DND-41 (cell line): ENCODE data around the gene GABBR2.

Experiments used
- CTCF ChIP-seq: IDR thresholded peaks from 2 replicates; pipeline ENCODE4 v1.5.1; 2012; ENCODE audit warnings: borderline replicate concordance, low read length, moderate library complexity, mild to moderate bottlenecking; ENCODE audit not compliant: poor library complexity, severe bottlenecking; ENCODE audit errors: extremely low read depth
- EZH2 ChIP-seq: IDR thresholded peaks from 3 replicates; pipeline ENCODE4 v1.6.1; 2012; ENCODE audit warnings: borderline replicate concordance, low read depth, mild to moderate bottlenecking, moderate library complexity, low read length, inconsistent platforms; ENCODE audit not compliant: severe bottlenecking

- TF ChIP-seq CTCF (no peak), EZH2 (no peak)
Measured at GRCh38 chr9:98584059-98584458, 124.7 kb downstream of the GABBR2 start.
